Ureter (tissue), 1 donor: ENCODE data around the gene MGAT4A. TPM values are rescaled to one million over a fixed set of nuclear protein-coding genes. Genes with fewer than 3 reads are reported as not detected.
"Not testable (repeated sequence)": the region's sequence is repeated elsewhere in the genome, so short reads cannot be mapped to it uniquely, and the experiment has no call there.

ENCODE experiments used
- DNase-seq: peaks from one replicate; pipeline ENCODE4 v3.0.0-alpha.2; 2020; ENCODE audit warnings: low spot score
- total RNA-seq: library from RNA; stranded (reverse); gene quantifications from one replicate; pipeline ENCODE4 v1.2.4, GENCODE V29; 2023
- donor health status: DM: yes; HTN: yes; CAD: no.

MGAT4A gene
- total RNA-seq, 1 donor from 2014 or later: 63.8 TPM

- DNase-seq: no peak
Measured at GRCh38 chr2:98607741-98608115, 123.2 kb downstream of the MGAT4A start.

- no peak for DNase-seq
Measured at GRCh38 chr2:98607104-98607503, 123.8 kb downstream of the MGAT4A start.

GRCh38 chr2:98606431-98606830, 124.5 kb downstream of the MGAT4A start:
- no peak for DNase-seq

- DNase-seq: no peak
Measured at GRCh38 chr2:98605076-98605475, 125.9 kb downstream of the MGAT4A start.

GRCh38 chr2:98604547-98604946, 126.4 kb downstream of the MGAT4A start:
- no peak for DNase-seq

- DNase-seq: no peak
Measured at GRCh38 chr2:98601532-98602132, 129.3 kb downstream of the MGAT4A start.

GRCh38 chr2:98598781-98599428, 132.0 kb downstream of the MGAT4A start:
- no peak for DNase-seq

GRCh38 chr2:98594665-98595064, 136.3 kb downstream of the MGAT4A start:
- not testable (repeated sequence) for DNase-seq

GRCh38 chr2:98592565-98592964, 138.4 kb downstream of the MGAT4A start:
- DNase-seq: no peak

- DNase-seq: no peak
Measured at GRCh38 chr2:98589489-98589888, 141.4 kb downstream of the MGAT4A start.

- DNase-seq: no peak
Measured at GRCh38 chr2:98588880-98589431, 142.0 kb downstream of the MGAT4A start.

- no peak for DNase-seq
Measured at GRCh38 chr2:98586551-98587140, 144.3 kb downstream of the MGAT4A start.

- DNase-seq: no peak
Measured at GRCh38 chr2:98585386-98585785, 145.5 kb downstream of the MGAT4A start.

GRCh38 chr2:98583816-98584618, 146.9 kb downstream of the MGAT4A start:
- DNase-seq: no peak

- no peak for DNase-seq
Measured at GRCh38 chr2:98583276-98583675, 147.7 kb downstream of the MGAT4A start.

- DNase-seq: no peak
Measured at GRCh38 chr2:98582523-98582922, 148.4 kb downstream of the MGAT4A start.

GRCh38 chr2:98580656-98581284, 150.2 kb downstream of the MGAT4A start:
- DNase-seq: no peak

GRCh38 chr2:98579926-98580325, 151.0 kb downstream of the MGAT4A start:
- no peak for DNase-seq

GRCh38 chr2:98578231-98578630, 152.7 kb downstream of the MGAT4A start:
- DNase-seq: no peak

GRCh38 chr2:98577313-98577712, 153.6 kb downstream of the MGAT4A start:
- DNase-seq: no peak

GRCh38 chr2:98576666-98577312, 154.1 kb downstream of the MGAT4A start:
- no peak for DNase-seq
